Activated T-cell treated with anti-CD3 and anti-CD28 coated beads, Interleukin-2, amount 50 U/mL, for 24 hours (primary cell): ENCODE measurements around the gene TMPRSS7.

Source experiments
- DNase-seq: peaks from one replicate; pipeline ENCODE4 v3.0.0-alpha.2; 2020
- H3K27ac Mint-ChIP-seq: 2 replicates; pipeline ENCODE4 v1.8.0; 2020; ENCODE audit warnings: mild to moderate bottlenecking, mixed read lengths
- H3K27me3 Mint-ChIP-seq: 2 replicates; pipeline ENCODE4 v1.8.0; 2020; ENCODE audit warnings: mixed read lengths
- H3K36me3 Mint-ChIP-seq: 2 replicates; pipeline ENCODE4 v1.8.0; 2020; ENCODE audit warnings: low read depth, mixed read lengths
- H3K4me1 Mint-ChIP-seq: 2 replicates; pipeline ENCODE4 v1.8.0; 2020; ENCODE audit warnings: low read depth, mixed read lengths
- H3K4me3 Mint-ChIP-seq: 2 replicates; pipeline ENCODE4 v1.8.0; 2020; ENCODE audit warnings: mild to moderate bottlenecking, moderate library complexity, mixed read lengths
- H3K9me3 Mint-ChIP-seq: 2 replicates; pipeline ENCODE4 v1.8.0; 2020; ENCODE audit warnings: mixed read lengths

The TMPRSS7 gene, protein sequence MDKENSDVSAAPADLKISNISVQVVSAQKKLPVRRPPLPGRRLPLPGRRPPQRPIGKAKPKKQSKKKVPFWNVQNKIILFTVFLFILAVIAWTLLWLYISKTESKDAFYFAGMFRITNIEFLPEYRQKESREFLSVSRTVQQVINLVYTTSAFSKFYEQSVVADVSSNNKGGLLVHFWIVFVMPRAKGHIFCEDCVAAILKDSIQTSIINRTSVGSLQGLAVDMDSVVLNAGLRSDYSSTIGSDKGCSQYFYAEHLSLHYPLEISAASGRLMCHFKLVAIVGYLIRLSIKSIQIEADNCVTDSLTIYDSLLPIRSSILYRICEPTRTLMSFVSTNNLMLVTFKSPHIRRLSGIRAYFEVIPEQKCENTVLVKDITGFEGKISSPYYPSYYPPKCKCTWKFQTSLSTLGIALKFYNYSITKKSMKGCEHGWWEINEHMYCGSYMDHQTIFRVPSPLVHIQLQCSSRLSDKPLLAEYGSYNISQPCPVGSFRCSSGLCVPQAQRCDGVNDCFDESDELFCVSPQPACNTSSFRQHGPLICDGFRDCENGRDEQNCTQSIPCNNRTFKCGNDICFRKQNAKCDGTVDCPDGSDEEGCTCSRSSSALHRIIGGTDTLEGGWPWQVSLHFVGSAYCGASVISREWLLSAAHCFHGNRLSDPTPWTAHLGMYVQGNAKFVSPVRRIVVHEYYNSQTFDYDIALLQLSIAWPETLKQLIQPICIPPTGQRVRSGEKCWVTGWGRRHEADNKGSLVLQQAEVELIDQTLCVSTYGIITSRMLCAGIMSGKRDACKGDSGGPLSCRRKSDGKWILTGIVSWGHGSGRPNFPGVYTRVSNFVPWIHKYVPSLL

DNA sequence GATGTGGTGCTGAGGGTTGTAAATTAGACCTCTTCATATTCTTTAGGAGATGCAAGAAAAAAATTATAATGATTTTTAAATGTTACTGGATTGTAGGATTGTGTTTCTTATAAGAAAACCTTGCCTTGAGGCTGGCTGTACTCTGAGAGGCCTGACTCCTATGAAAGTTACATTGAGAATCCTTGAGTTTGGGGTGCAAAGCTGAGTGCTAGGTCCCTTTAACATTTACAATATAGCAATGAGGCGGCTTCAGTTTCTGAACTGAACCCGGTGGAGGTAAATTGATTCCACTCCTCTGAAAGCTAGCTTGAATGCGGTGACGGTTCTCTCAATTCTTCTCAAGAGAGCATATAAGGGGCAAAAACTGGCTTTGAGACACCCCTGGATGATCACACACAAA lies at the start of gene TMPRSS7:
Gene TMPRSS7, plus strand, starts transcription at position 301 of the 400 bp plus-strand sequence. CDS start 110 bp downstream, outside the sequence.
- H3K4me1 Mint-ChIP-seq, result no peaks in the 10 kb centered on the region
- DNase-seq, result no peak
- no peaks in the 10 kb centered on the region for H3K36me3 Mint-ChIP-seq
- H3K27ac Mint-ChIP-seq, result no peak within 1 kb of the TSS
- H3K9me3 Mint-ChIP-seq, result no peaks in the 10 kb centered on the region
- H3K4me3 Mint-ChIP-seq, result no peak within 1 kb of the TSS
- no peaks in the 10 kb centered on the region for H3K27me3 Mint-ChIP-seq

DNA sequence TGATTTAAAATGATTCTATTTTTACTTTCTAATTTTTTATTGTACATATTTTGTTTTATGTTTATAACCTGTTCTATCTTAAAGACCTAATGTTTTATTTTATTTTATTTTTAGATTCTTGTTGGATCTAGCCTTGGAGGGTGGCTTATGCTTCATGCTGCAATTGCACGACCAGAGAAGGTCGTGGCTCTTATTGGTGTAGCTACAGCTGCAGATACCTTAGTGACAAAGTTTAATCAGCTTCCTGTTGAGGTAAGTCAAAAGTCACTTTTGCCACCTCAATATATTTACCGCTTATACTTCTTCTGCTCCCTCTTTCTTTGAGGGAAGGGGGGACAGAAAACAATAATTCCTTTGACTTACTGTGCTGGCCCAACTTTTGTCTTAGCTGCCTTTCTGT lies 47.7 kb upstream of the TMPRSS7 start:
- peaks cover 79% of the 10 kb centered on the region for H3K36me3 Mint-ChIP-seq
- H3K27me3 Mint-ChIP-seq, result no peaks in the 10 kb centered on the region
- H3K27ac Mint-ChIP-seq, result peak overlapping the region; percentile 42
- no peak overlapping the region for H3K4me3 Mint-ChIP-seq
- DNase-seq, result no peak
- peaks cover 61% of the 10 kb centered on the region for H3K4me1 Mint-ChIP-seq
- H3K9me3 Mint-ChIP-seq, result no peaks in the 10 kb centered on the region

DNA sequence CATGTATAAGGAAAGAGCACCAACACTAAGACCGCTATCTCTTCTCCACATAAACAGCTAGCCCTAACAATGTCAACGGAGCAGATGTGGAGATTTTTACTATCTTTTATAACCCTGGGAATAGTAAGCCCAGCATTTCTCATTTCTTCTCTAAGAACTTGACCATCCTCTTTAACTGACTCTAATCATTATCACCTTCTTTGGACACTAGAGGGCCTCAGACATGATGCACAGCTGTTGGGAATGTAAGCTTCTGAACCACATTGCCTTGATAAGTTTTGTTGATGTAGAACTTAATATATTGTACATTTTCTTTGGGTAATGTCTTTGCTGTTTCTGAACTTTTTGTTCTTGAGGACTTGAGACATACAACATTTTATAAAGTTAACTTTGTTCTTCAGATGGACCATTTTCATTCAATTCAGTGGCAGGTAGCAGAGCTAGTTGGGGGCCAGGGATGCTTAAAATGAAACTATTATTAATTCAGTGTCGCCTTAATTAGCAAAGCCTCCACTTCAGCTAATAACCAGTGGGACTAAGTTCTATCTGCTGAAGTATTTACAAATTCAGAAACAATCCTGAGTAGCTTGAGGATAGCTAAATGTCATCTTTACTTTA lies 45.4 kb upstream of the TMPRSS7 start:
- Mint-ChIP-seq H3K4me3 (no peak overlapping the region), H3K27me3 (no peaks in the 10 kb centered on the region), H3K27ac (no peak overlapping the region), H3K9me3 (no peaks in the 10 kb centered on the region), H3K4me1 (peaks cover 42% of the 10 kb centered on the region), H3K36me3 (peaks cover 73% of the 10 kb centered on the region)
- no peak for DNase-seq

DNA sequence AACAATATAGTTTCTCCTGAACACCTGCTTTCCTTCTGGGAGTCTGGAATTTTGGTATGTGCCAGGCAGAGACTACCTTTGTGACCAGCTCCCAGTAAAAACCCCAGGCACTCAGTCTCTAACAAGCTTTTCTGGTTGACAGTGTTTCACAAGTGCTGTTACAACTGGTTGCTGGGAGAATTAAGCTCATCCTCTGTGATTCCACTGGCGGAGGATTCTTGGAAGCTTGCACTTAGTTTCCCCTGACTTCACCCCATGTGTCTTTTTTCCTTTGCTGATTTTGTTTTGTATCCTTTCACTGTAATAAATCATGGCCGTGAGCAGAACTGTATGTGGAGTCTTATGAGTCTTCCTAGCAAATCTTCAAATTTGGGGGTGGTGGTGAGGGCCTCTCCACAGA lies 41.5 kb upstream of the TMPRSS7 start:
- Mint-ChIP-seq H3K9me3 (no peaks in the 10 kb centered on the region), H3K27ac (no peak overlapping the region), H3K4me3 (no peak overlapping the region), H3K4me1 (peaks cover 15% of the 10 kb centered on the region), H3K36me3 (peaks cover 39% of the 10 kb centered on the region), H3K27me3 (no peaks in the 10 kb centered on the region)
- no peak for DNase-seq

DNA sequence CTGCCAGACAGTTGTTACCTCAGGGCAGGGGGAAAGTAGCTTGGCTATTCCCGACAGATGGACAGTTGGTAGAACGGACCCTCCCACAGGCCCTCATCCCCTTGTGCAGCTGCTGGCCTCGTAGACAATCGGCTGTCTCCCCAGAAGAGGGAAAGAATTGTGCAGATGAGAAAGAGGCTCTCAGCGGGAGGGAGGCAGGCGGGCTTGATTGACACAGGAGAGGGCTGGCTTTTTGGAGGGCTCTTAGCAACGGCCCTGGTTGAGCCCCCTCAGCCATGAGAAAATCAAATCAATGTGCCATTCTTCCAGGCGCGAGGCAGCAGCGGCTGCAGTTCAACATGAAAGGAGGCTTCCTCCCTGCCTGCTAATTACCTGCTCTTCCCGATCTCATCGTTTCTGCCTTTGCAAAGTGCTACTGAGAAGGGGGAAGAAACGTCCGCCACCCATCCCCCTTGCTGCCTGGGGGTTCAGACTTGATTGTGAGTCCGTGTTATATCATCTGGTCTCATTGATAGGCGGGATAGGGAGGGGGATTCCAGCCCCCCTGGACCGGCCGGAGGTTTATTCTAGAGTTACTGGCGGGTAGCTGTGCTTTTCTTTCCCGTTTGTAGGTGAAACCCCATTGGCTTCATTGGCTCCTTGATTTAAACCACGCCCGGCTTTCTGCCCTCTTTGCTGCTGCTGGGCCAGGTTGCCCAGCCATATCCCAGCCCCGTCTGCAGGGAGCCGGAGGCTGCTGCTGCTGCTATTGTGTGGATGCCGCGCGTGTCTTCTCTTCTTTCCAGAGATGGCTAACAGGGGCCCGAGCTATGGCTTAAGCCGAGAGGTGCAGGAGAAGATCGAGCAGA lies 35.7 kb upstream of the TMPRSS7 start, which contains the start of gene TAGLN3:
Gene TAGLN3, plus strand, starts transcription at position 287 of the 848 bp plus-strand sequence. Its CDS starts 501 bp downstream, at position 788.
- Mint-ChIP-seq H3K9me3 (no peaks in the 10 kb centered on the region), H3K27me3 (no peaks in the 10 kb centered on the region), H3K36me3 (no peaks in the 10 kb centered on the region), H3K4me1 (peaks cover 53% of the 10 kb centered on the region), H3K27ac (no peak within 1 kb of the TSS), H3K4me3 (peak within 1 kb of the TSS; percentile 65)
- DNase-seq, result peak; percentile 42

DNA sequence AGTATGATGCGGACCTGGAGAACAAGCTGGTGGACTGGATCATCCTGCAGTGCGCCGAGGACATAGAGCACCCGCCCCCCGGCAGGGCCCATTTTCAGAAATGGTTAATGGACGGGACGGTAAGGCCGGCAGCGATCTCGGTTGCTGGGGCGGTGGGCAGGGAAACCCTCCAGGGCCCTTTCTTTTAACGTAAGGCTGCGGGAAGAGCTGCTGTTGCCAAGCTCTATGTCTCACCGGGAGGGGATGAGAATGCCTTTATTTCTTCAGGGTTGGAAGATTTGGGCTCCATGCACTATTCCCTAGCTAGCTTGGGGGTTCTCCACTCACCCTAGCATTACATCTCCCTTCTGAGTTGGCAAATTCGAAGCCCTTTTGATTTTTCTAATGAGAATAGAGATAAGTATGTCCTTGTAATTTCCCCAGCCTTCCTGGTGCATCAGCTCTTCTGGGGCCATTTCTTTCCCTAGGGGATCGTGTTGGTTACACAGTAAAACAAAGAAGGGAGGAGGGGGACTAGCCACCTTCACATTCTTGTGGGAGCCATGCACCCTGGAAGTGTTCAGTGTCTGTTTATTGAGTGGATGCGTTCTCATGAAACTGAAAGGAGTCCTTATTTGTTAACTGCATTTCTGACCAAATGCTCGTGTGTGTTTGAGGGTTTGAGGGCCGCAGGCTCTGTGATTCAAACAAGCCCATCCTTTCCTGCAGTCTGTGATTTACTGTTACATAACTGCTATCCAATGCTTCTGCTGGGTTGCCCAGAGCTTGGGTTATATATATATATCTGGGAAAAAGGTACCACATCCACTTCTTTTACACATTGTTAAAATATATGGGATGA lies 34.8 kb upstream of the TMPRSS7 start:
- Mint-ChIP-seq H3K27ac (no peak overlapping the region), H3K4me3 (peak overlapping the region; percentile 65), H3K27me3 (no peaks in the 10 kb centered on the region), H3K36me3 (no peaks in the 10 kb centered on the region), H3K9me3 (no peaks in the 10 kb centered on the region), H3K4me1 (peaks cover 61% of the 10 kb centered on the region)
- DNase-seq, result no peak

DNA sequence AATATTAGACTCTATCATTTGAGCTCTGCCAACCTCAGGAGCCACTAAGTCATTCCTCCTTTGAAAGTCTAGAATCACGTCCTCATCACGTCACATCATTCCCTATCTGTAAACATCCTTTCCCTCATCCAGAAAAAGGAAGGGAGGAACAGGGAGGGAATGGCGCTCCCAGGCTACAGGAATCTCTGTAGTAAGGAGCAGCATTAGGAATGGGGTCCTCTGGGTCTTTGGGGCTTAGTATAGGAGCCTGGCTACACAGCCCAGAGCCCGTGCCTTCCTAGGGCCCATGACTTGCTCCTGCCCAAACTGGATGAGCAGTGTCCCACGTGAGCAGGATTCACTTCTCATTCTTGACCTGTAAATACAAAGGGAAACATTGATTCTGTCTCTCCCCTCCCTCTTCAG lies 34.2 kb upstream of the TMPRSS7 start:
- DNase-seq, result no peak
- H3K4me1 Mint-ChIP-seq, result peaks cover 67% of the 10 kb centered on the region
- no peaks in the 10 kb centered on the region for H3K9me3 Mint-ChIP-seq
- no peak overlapping the region for H3K4me3 Mint-ChIP-seq
- no peaks in the 10 kb centered on the region for H3K27me3 Mint-ChIP-seq
- H3K36me3 Mint-ChIP-seq, result no peaks in the 10 kb centered on the region
- no peak overlapping the region for H3K27ac Mint-ChIP-seq

DNA sequence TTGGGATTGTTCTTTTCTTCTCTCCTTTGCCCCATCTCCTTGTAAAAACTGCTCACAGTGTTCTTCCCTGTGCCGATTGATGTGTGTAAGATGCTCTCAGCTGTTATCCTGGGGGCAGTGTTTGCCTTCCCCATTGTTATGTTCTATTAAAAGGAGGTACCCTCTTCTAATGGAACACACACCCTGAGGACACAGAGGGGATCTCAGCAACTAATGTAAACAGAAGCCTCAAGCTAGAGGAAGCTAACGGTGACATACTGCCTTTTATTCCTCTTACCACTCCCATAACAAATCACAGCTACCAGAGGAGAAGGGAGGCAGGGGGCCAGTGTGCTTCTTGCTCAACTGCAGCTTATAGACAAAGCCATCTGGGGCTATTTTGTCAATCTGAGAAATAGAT lies 33.6 kb upstream of the TMPRSS7 start:
- Mint-ChIP-seq H3K9me3 (no peaks in the 10 kb centered on the region), H3K27ac (no peak overlapping the region), H3K4me3 (no peak overlapping the region), H3K4me1 (peaks cover 64% of the 10 kb centered on the region), H3K36me3 (no peaks in the 10 kb centered on the region), H3K27me3 (no peaks in the 10 kb centered on the region)
- DNase-seq, result no peak

DNA sequence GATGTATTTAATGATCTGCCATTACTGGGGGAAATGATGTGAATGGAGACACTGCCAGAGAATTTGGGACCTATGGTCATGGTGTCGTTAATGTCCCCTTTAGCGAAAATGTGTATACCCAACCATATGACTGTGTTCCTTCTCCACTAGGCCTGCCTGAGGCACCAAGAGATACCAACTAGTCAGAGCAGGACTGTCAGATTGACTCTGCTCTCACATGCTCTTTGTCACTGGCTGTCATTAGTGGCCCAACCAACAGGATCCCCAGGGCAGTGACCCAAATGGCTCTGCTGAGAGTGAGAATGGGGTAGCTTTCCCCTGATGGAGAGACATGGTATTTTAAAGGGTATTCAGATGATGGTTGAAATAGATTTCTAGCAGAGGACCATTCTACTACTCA lies 33.0 kb upstream of the TMPRSS7 start:
- Mint-ChIP-seq H3K4me1 (peaks cover 64% of the 10 kb centered on the region), H3K4me3 (no peak overlapping the region), H3K36me3 (no peaks in the 10 kb centered on the region), H3K27me3 (no peaks in the 10 kb centered on the region), H3K9me3 (no peaks in the 10 kb centered on the region), H3K27ac (peak overlapping the region; percentile 94)
- DNase-seq, result no peak

DNA sequence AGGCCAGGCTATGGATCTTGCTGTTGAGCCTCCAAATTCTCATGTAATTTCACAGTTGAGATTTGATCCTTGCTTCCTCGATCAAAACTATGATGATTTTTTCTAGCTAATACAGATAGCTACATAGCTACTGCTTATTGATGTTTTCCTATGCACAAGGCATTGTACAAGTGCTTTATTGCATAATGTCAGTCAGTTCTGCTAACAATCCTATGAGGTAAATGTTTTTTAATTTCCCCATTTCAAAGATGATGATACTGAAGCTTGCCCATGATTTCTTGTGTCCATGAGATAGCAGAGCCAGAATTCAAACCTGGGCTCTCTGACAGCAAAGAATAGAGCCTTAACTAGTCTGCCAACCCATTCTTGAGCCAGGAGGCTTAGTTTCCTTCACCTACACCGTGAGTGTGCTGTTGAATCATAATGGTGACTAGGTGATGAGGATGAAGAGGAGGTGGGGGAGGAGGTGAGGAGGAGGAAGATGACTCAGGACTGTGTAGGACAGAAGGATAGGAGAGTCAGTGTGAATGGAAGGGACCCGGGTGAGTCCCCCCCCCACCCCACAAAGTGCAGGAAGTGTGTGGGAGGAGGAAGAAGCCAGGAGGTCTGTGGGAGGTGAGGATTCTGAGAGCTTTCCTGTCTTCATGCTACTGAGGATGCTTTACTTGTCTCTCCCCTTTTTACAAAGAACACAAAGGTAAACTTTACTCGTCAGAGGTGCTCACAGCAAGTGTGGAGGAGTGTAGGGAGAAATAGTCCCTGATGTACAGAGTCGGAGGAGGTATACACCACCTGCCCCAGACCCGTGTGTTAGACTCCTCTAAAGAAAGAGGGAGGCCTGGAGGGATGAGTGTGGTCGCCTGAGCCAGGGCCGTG lies 32.2 kb upstream of the TMPRSS7 start:
- Mint-ChIP-seq H3K27ac (peak overlapping the region; percentile 94), H3K27me3 (no peaks in the 10 kb centered on the region), H3K4me3 (peak overlapping the region; percentile 59), H3K9me3 (no peaks in the 10 kb centered on the region), H3K36me3 (no peaks in the 10 kb centered on the region), H3K4me1 (peaks cover 70% of the 10 kb centered on the region)
- DNase-seq, result peak; percentile 72

DNA sequence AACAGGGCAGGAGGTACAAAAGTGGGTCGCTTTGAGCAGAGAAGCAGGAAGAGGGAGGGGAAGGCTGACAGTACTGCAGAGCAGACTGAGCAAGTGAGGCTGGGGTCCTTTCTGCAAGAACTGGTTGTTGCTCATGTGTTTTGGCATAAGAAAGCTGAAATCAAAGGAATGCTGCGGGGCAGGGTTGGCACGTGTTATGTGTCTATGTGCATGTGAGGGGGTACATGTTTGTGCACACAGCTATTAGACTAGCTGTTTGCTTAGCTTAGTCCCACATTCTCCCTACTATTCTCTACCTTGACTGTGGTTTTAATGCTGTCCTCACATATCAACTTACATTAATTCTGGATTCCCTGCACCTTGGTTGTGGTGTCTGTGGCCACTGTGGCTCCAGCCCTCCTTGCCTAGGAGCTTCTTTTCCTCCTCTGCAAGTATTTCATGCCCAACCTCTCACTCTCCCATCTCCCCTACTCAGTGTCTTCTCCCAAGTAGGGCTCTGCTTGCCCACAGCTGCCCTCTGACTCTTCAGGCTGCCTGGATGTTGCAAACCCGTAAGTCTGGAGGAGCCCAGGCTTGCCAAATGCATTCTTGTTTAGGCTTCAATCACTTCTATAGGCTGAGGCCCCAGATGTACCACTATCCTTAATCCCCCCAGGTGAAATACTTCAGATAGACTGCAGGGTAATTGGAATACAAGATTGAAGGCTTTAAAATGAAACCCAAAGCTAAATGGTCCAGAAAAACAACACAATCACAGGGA lies 31.0 kb upstream of the TMPRSS7 start:
- H3K4me1 Mint-ChIP-seq, result peaks cover 68% of the 10 kb centered on the region
- H3K9me3 Mint-ChIP-seq, result no peaks in the 10 kb centered on the region
- peak overlapping the region; percentile 94 for H3K27ac Mint-ChIP-seq
- peak overlapping the region; percentile 59 for H3K4me3 Mint-ChIP-seq
- H3K36me3 Mint-ChIP-seq, result no peaks in the 10 kb centered on the region
- DNase-seq, result no peak
- H3K27me3 Mint-ChIP-seq, result no peaks in the 10 kb centered on the region

DNA sequence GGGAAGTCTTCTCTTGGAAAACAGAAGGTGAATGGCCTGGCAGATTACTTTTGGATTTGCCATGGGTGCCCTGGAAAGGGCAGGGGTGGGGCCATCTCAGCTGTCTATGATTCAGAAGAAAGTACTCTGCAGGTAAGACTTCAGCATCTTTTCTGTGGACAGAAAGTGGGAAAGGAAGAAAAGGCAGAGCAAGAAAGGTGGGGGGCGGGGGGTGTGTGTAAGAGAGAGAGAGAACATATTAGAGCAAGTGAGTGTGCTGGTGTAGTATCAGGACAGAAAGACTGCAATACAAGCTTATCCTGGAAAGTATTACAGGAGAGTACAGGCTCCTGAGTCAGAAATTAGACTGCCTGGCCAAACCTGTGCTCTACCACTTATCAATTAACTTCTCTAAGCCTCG lies 30.3 kb upstream of the TMPRSS7 start:
- Mint-ChIP-seq H3K27me3 (no peaks in the 10 kb centered on the region), H3K9me3 (no peaks in the 10 kb centered on the region), H3K36me3 (no peaks in the 10 kb centered on the region), H3K4me1 (peaks cover 61% of the 10 kb centered on the region), H3K4me3 (no peak overlapping the region), H3K27ac (peak overlapping the region; percentile 94)
- DNase-seq, result no peak
